ENCODE data around the gene HIVEP1. TPM values are rescaled to one million over a fixed set of nuclear protein-coding genes. Genes with fewer than 3 reads are reported as not detected.

Gene HIVEP1
- total and polyA plus RNA-seq, 2 of the 13 experiments (the other 11 are each of a cell fraction or from before 2014, with no cell fraction given): 7.4 to 9.9 TPM

DNA sequence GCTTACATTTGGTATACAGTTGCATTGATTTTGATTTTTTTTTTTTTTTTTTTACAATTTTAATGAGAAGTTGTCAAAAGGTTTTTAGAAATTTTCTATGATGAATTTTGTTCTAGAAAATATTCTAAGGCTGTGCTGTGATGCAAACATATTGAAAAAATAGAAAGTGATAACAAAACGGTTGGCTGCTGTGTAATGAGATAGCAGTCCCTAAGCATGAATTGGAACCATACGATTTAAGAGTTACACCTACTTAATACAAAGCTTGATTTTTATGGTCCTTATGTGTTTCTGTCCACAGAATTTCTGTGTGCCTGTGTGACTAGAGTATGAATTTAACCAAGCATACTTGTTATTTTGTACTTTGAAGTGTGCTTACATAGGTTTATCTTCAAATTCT lies 12.1 kb downstream of the HIVEP1 start:
- Histone ChIP-seq H3K27me3 (ENCODE audit: control insufficient read depth in 1 of 2, insufficient read depth in 2 of 2, low read length in 2 of 2) (no peaks in the 10 kb centered on the region), H3K79me2 (ENCODE audit: insufficient read depth, low read length) (peaks cover 17% of the 10 kb centered on the region), H3K4me2 (ENCODE audit: low read depth, low read length) (no peak overlapping the region), H3K9ac (ENCODE audit: insufficient read depth, low read depth, low read length) (no peak overlapping the region), H4K20me1 (ENCODE audit: insufficient read depth, low read length) (no peaks in the 10 kb centered on the region), H3K36me3 (replicated peaks in 1 of 2; ENCODE audit: control insufficient read depth in 1 of 2, insufficient read depth in 2 of 2, low read length in 2 of 2) (peaks cover 1 to 7% of the 10 kb centered on the region in 2 experiments; a peak in 4 of 5 replicates), H3K4me1 (ENCODE audit: insufficient read depth, low read length) (peaks cover 8% of the 10 kb centered on the region; the same call in 1 of the 2 replicates), H2AFZ (ENCODE audit: low read length) (no peak overlapping the region), H3K4me3 (replicated peaks in 1 of 3; ENCODE audit: insufficient read depth in 1 of 3, low read depth in 2 of 3, low read length in 3 of 3) (no peak overlapping the region), H3K9me3 (ENCODE audit: low read length) (no peaks in the 10 kb centered on the region), H3K27ac (ENCODE audit: extremely low read length, insufficient read depth, low read length) (no peak overlapping the region)
- CTCF ChIA-PET (ENCODE audit: low intra/inter-chr PET ratio, low total read pairs): no interaction called here
- ATAC-seq: no peak
- 99% methylated on average over 2 of the region's 2 CpGs for WGBS (ENCODE audit: low lambda C conversion rate)
- in situ Hi-C loops (cut with HindIII; ENCODE audit: extremely low pct_ligation_motif_present, low pct_unique_long_range_greater_than_20kb) (no loop called here), intact Hi-C loops (cut with micrococcal nuclease; ENCODE audit: unreplicated experiment) (no loop called here)
- FAIRE-seq: no peak
- no peak for DNase-seq (ENCODE audit: low spot score)
- BruUV-seq (replicated peaks): no TSS peak
- POLR2A ChIA-PET: no interaction called here
- TF ChIP-seq EHMT2 (IDR thresholded peaks at IDR 0.05; ENCODE audit: borderline replicate concordance, low read depth, low read length) (no peak), SNAI1 (CRISPR knock-in tag; IDR thresholded peaks at IDR 0.05; ENCODE audit: borderline replicate concordance) (no peak), ZNF260 (CRISPR knock-in tag; IDR thresholded peaks at IDR 0.05; ENCODE audit: borderline replicate concordance, low read depth) (no peak), GPN1 (CRISPR knock-in tag; IDR thresholded peaks at IDR 0.05; ENCODE audit: borderline replicate concordance) (no peak), SRY (CRISPR knock-in tag; IDR thresholded peaks at IDR 0.05) (no peak)
- TF ChIP-seq, protein P1, sequence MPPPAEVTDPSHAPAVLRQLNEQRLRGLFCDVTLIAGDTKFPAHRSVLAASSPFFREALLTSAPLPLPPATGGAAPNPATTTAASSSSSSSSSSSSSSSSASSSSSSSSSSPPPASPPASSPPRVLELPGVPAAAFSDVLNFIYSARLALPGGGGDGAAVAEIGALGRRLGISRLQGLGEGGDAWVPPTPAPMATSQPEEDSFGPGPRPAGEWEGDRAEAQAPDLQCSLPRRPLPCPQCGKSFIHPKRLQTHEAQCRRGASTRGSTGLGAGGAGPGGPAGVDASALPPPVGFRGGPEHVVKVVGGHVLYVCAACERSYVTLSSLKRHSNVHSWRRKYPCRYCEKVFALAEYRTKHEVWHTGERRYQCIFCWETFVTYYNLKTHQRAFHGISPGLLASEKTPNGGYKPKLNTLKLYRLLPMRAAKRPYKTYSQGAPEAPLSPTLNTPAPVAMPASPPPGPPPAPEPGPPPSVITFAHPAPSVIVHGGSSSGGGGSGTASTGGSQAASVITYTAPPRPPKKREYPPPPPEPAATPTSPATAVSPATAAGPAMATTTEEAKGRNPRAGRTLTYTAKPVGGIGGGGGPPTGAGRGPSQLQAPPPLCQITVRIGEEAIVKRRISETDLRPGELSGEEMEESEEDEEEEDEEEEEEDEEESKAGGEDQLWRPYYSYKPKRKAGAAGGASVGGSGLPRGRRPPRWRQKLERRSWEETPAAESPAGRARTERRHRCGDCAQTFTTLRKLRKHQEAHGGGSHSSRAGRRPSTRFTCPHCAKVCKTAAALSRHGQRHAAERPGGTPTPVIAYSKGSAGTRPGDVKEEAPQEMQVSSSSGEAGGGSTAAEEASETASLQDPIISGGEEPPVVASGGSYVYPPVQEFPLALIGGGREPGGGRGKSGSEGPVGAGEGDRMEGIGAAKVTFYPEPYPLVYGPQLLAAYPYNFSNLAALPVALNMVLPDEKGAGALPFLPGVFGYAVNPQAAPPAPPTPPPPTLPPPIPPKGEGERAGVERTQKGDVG (CRISPR knock-in tag; IDR thresholded peaks at IDR 0.05; ENCODE audit: borderline replicate concordance): no peak

All from HepG2 (cell line).